GM21423 (cell line): ENCODE results near the gene SLC5A12.
"Not testable (repeated sequence)": the region's sequence is repeated elsewhere in the genome, so short reads cannot be mapped to it uniquely, and the experiment has no call there.

Source experiments
- ATAC-seq: cut with Tn5 transposase; IDR thresholded peaks from one replicate; pipeline ENCODE4 v1.9.1; 2021; ENCODE audit warnings: mild to moderate bottlenecking, moderate library complexity; ENCODE audit not compliant: unreplicated experiment

Gene SLC5A12

DNA sequence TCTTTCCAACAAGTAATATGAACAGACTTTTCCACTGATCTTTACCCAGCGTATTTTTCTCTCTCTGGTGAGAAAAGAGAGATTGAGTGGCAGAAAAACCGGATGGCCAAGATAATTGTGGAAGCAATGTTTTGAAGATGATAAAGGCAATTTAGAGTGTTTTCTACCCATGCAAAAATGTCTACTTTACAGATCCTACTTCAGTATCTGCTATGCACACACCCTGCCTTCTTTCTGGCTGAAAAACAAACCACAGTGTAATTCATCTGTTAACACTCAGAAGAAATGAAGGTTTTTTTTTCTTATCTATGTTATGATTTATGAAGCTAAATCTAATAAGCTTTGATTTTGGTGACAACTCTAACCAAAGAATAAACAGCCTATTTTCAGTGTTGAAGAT is 56.8 kb downstream of the SLC5A12 start:
- ATAC-seq, result no peak

- no peak for ATAC-seq
Observed at GRCh38 chr11:26662916-26663315, 58.9 kb downstream of the SLC5A12 start.

DNA sequence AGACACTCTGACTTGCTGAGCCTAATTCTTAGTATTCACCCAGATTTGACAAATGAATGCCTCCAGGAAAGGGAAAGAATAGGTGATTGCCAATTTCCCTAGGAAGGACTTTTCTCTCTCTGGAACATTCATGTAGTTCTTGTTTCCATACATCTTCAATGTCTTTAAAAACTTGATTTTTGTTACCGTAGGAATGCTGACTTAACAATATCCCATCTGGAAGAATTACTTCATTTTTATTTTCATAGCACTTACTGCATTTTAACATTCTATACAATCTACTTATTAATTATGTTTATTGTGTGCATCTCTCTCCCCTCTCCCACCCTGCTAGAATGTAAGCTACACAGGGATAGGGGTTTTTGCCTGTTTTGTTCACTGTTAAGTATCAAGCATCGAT is 66.6 kb downstream of the SLC5A12 start:
- no peak for ATAC-seq

GRCh38 chr11:26651916-26652315 is 69.9 kb downstream of the SLC5A12 start:
- no peak for ATAC-seq

GRCh38 chr11:26649884-26650283 is 72.0 kb downstream of the SLC5A12 start:
- peak; percentile 89 for ATAC-seq

DNA sequence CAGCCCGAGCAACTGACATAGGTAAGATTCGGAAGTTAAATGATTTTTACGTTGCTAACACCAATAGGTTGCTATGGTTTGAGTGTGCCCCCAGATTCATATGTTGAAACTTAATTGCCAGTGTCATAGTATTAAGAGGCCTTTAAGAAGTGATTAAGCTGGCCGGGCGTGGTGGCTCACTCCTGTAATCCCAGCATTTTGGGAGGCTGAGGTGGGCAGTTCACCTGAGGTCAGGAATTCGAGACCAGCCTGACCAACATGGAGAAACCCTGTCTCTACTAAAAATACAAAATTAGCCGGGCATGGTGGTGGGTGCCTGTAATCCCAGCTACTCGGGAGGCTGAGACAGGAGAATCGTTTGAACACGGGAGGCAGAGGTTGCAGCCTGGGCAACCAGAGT is 78.5 kb downstream of the SLC5A12 start:
- not testable (repeated sequence) for ATAC-seq

DNA sequence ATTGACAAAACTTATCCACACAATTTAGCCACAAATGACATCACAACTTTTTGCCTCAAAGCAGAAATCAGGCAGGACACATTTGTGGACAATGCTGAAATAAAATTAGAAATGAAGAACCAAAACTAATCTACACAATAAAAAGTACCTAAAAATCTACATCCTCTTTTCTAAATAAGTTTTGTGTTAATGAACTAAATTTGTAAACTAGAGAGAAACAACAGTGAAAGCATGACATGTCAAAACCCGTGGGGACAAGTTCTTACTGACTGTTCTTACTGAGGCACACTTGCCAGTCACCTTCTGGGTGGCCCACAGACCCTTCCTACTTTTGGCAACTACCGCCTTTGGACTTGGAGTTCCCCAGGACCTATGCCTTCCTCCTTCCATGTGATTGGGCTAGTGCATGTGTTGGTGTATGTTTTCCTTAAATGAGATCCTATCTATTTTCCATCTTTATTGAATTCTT is 89.1 kb downstream of the SLC5A12 start:
- ATAC-seq, result peak; percentile 53

DNA sequence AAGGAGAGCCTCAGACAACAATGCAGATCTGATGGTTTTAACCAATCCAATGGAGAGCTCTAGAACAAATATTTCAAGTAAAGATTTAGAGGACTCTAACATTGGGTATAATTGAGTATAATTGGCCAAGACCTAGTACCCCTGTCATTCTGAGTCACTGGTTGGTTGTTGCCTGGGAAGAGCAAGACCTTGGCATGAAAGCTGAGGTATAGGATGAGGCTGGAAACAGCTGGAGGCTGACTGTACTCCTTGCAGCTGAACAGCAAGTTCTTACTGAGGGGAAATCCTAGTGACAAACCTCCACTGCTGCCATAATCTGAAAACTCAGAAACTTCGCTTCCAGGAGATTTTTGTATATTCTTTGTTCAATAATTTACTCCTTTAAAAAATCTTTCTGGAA is 95.5 kb downstream of the SLC5A12 start:
- ATAC-seq, result no peak

- ATAC-seq, result no peak
Observed at GRCh38 chr11:26623076-26623659, 98.7 kb downstream of the SLC5A12 start.

GRCh38 chr11:26622181-26622580 is 99.7 kb downstream of the SLC5A12 start:
- ATAC-seq, result no peak

DNA sequence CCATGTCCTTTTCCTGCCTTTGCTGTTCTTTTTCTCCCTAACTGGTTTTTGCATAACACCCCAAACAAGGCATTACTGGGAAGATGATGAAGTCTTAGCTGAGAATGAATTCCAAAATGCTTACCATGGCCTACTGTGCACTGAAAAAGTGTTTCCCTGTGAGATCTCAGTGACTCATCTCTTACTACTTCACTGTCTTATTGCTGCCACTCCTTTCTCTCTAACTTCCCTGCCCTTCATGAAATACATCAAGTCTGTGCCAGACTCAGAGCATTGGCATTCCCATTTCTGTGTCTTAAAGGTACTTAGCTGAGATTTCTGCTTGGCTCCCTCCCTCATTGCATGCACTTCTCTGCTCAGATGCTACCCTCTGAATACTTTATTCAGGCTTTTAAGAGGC is 100.7 kb downstream of the SLC5A12 start:
- ATAC-seq, result no peak

- no peak for ATAC-seq
Observed at GRCh38 chr11:26620282-26621045, 101.4 kb downstream of the SLC5A12 start.

DNA sequence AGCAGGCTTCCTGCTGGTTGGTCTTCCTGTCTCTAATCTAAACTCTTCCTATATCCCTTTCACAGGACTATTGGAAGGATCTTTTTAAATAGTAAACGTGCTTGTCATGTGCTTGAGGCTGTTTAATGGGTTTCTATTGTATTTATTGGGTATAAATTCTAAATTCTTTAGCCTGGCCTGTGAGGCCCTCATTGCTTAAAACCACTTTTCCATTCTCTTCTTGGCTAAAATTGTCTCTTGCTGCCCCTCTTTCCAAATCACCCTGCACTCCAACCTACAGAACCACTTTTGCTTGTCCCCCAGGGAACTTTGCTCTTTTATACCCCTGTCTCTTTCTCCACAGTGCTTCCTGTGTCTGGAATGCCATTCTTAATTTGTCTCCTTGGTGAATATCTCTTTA is 103.4 kb downstream of the SLC5A12 start:
- ATAC-seq, result no peak
